ENCODE results near the gene LYPD3.

The LYPD3 gene

GRCh38 chr19:43483281-43483680 is 17.9 kb upstream of the LYPD3 start:
- DNase-seq, result no peak

GRCh38 chr19:43482193-43482592 is 16.8 kb upstream of the LYPD3 start:
- no peak for DNase-seq

DNA sequence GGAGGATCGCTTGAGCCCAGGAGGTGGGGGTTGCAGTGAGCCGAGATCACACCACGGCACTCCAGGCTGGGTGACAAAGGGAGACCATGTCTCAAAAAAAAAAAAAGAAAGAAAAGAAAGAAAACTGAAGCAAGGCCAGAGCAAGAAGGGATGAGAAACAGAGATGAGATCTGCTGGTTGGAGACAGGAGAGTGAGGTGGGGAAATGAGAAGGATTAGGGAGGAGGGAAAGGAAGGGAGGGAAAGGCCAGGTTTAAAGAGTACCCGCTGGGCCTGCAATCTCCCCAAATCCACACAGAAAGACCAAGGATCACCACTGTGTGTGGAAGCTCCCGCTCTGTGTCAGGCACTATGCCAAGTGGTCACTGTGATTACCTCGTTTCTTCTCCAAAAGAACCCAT is 16.3 kb upstream of the LYPD3 start:
- DNase-seq, result no peak

DNA sequence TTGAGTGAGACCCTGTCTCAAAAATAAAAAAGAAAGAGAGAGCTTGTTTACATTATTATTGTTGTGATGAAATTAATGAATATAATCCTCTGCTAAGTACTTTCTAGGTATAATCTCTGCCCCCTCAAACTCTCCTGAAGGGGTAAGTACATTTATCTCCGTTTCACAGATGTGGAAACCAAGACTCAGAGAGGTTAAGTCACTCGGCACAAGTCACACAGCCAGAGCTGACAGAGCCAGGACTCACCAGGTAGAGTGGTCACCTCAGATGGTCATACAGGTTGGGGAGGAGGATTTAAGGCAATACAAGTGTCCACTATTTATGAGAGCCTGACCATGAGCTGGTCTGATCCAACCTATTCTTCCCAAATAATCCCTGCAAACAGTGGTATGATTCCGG is 15.2 kb upstream of the LYPD3 start:
- no peak for DNase-seq

GRCh38 chr19:43479961-43480561 is 14.7 kb upstream of the LYPD3 start:
- DNase-seq, result no peak

DNA sequence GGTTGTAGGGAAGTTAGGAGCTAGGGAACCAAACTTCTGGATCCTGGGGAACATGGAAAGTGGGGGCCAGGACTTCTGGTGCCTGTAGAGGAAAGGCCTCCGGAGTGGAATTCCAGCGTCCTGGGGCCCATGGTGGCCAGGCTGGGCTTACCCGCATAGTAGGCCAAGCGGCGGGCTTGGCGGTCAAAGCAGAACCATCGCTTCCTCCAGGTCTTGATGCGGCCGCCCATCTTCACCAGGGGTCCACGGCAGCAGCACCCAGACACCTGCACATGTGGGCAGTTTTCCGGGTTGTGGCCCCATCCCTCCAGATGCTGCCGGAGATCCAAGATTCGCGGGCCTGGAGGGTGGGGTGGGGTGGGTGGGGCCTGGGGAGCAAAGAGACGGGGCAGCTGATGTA is 13.8 kb upstream of the LYPD3 start:
- DNase-seq, result no peak

- DNase-seq, result no peak
Measured at GRCh38 chr19:43478323-43478722, 12.9 kb upstream of the LYPD3 start.

DNA sequence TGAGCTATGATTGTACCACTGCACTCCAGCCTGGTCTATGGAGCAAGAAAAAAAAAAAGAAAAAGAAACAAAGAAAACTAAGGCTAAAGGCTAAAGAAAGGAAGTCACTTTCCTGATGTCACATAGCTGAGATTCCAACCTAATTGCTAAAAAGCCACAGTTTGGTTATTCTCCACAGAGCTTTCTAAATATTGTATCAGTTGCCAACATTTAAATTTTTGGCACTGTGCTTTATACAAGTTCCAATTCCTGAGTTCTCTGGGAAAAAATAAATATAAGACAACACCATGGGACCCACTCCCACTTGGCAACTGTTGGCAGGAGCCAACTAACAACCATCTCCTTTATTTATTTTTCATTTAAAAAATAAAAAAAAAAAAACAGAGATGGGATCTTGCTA is 11.2 kb upstream of the LYPD3 start:
- no peak for DNase-seq

DNA sequence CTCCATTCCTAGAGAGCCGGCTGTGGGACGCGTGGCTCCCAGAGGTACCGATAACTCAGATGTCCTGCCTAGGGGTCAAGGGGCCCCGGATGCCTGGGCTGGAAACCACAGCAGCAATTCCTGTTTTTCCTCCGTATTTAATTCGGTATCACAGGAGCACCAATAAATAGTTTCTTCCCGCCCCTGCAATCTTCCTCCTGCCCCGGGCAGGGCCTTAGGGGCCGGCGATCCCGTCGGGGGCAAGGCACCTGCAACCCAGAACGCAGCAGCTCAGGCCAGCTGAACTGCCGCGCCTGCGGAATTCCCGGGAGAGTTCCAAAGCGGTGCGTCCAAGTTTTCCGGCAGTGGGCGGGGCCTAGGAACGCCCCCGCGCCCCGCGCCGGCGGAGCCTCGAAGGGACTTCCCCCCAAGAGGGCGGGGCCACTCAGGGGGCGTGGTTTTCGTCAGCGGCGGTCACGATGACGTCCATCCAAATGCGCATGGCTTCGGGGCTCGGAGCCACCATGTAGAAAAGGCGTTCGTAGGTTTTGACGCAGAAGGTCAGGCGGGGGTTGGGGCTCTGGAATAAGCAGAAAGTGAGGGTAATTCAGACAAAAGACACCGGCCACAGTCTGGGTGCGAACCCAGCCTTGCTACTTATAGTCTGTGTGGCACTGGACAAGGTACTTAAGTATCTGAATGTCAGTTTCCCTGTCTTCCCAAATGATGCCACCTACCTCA is 9.7 kb upstream of the LYPD3 start:
- DNase-seq, result no peak

- DNase-seq, result no peak
Measured at GRCh38 chr19:43474487-43474886, 9.1 kb upstream of the LYPD3 start.

GRCh38 chr19:43471091-43471490 is 5.7 kb upstream of the LYPD3 start:
- no peak for DNase-seq

GRCh38 chr19:43470288-43470687 is 4.9 kb upstream of the LYPD3 start:
- no peak for DNase-seq

- DNase-seq, result no peak
Measured at GRCh38 chr19:43469160-43469480, 3.7 kb upstream of the LYPD3 start.

- DNase-seq, result no peak
Measured at GRCh38 chr19:43468354-43469159, 3.1 kb upstream of the LYPD3 start.

DNA sequence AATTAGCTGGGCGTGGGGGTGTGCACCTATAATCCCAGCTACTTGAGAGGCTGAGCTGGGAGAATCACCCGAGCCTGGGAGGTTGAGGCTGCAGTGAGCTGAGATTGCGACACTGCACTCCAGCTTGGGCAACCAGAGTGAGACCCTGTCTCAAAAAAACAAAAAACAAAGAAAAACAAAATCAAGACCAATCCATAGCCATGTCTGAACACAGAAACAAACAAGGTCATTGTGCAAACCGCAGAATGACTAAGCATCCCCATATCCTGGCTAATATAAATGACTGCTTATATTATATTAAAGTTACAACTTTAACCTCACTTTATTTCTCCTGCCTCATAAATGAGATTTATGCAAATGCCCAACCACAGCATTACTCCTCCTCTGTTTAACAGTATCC is 2.3 kb upstream of the LYPD3 start:
- no peak for DNase-seq

DNA sequence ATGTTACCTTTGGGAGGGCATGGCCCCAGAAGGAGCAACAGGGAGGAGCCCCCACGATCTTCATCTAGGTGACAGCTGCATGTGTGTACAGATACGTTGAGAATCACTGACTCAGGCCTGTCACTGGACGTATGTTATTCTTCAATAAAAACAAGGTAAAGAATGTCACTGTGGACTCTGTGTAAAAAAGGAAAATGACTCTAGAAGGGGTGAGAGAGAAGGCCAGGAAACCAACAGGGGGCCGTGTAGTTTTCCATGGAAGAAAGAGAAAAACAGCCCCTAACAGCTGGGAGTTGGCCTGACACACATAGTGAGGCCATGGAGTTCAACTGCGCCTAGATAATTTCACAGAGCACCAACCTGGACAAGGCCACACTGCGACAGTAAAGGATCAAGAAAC is 1.9 kb upstream of the LYPD3 start:
- no peak for DNase-seq

GRCh38 chr19:43466793-43467192 is 1.4 kb upstream of the LYPD3 start:
- DNase-seq, result no peak

DNA sequence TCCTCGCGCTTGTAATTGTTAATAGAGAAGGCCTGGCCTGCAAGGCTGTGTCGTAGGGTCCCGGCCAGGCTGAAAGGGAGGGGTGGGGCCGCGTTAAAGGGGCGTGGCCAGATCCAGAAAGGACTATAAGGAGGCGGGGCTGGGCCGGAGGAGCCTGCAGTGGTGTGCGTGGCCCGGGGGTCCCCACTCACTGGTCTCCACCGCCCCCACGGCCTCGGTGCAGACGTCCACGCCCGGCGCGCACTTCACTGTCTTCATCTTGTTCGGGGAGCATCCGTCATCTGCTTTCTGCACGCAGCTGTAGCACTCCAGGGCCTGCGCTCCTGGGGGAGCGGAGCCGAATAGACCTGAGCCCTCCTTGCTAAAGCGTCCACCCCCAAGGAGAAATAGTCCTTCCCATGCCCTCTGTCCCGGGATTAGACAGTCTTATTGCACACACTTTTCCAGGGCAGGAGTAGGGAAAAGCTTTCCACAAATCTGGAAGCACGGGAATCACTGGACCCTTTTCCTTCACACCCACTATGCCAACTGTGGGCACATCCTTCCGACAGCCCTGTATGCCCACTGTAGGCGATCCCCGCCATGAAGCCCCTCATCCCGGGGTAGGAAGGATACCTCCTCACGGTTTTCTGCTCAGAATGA is 1.2 kb downstream of the LYPD3 start:
- no peak for DNase-seq

- DNase-seq, result no peak
Measured at GRCh38 chr19:43463381-43464133, 1.9 kb downstream of the LYPD3 start.

- no peak for DNase-seq
Measured at GRCh38 chr19:43462785-43463380, 2.5 kb downstream of the LYPD3 start.

GRCh38 chr19:43462383-43462782 is 3.0 kb downstream of the LYPD3 start:
- no peak for DNase-seq

GRCh38 chr19:43461303-43461702 is 4.1 kb downstream of the LYPD3 start:
- no peak for DNase-seq

Measured in NCI-H187 treated with DMSO at 0.1 percent for 48 hours (cell line).